K562 (cell line): ENCODE results near the gene MAPK8IP2. TPM values are rescaled to one million over a fixed set of nuclear protein-coding genes. Genes with fewer than 3 reads are reported as not detected.
A peak's percentile ranks its signal among the peaks of the same experiment; 100 is the strongest.

ENCODE experiments used
- ETS2 ChIP-seq: IDR thresholded peaks from 2 replicates; pipeline ENCODE4 v1.6.1; 2016; ENCODE audit warnings: borderline replicate concordance, missing genetic modification characterization, mild to moderate bottlenecking, moderate library complexity, missing compliant biosample characterization; ENCODE audit not compliant: poor library complexity, severe bottlenecking
- FOXK2 ChIP-seq, 2 experiments: fragments of 450-650 bp; IDR thresholded peaks in 1 of 2; conservative IDR thresholded peaks in 1 of 2; 2 replicates each; pipeline ENCODE4 v1.6.1; 2016; ENCODE audit warnings: low read depth in 2 of 2, mild to moderate bottlenecking in 1 of 2
- GATAD2B ChIP-seq: fragments of 450-650 bp; IDR thresholded peaks from 2 replicates; pipeline ENCODE4 v1.6.1; 2017; ENCODE audit warnings: mild to moderate bottlenecking, borderline replicate concordance
- GTF2F1 ChIP-seq: IDR thresholded peaks from 2 replicates; pipeline ENCODE4 v1.6.1; 2011; ENCODE audit warnings: low read depth, low read length, improper control_type of control experiment
- ILF3 ChIP-seq: fragments of 450-650 bp; IDR thresholded peaks from 2 replicates; pipeline ENCODE4 v1.6.1; 2018; ENCODE audit warnings: antibody characterized with exemption, mild to moderate bottlenecking, moderate library complexity, borderline replicate concordance
- ILK ChIP-seq: fragments of 450-650 bp; IDR thresholded peaks from 2 replicates; pipeline ENCODE4 v1.6.1; 2016; ENCODE audit warnings: missing genetic modification characterization, low read depth, mild to moderate bottlenecking, missing compliant biosample characterization, moderate library complexity, borderline replicate concordance
- LCOR ChIP-seq: sonication (generic); formaldehyde crosslinking; IDR thresholded peaks from 2 replicates; pipeline ENCODE4 v1.8.0; 2022; ENCODE audit warnings: mild to moderate bottlenecking, missing genetic modification reagents
- NFYB ChIP-seq: IDR thresholded peaks from 2 replicates; pipeline ENCODE4 v1.6.1; 2011; ENCODE audit warnings: mild to moderate bottlenecking, moderate library complexity; ENCODE audit not compliant: insufficient read length; ENCODE audit errors: extremely low read depth
- PPARD ChIP-seq: fragments of 250-450 bp; sonication (Bioruptor Pico); IDR thresholded peaks from 2 replicates; pipeline ENCODE4 v1.8.0; 2022; ENCODE audit warnings: inconsistent platforms, mild to moderate bottlenecking, moderate library complexity
- PTTG1 ChIP-seq: fragments of 450-650 bp; IDR thresholded peaks from 2 replicates; pipeline ENCODE4 v1.6.1; 2016; ENCODE audit warnings: low read depth, mild to moderate bottlenecking, missing genetic modification characterization, missing compliant biosample characterization
- RHOXF2B ChIP-seq: fragments of 250-450 bp; sonication (Bioruptor Pico); conservative IDR thresholded peaks from 2 replicates; pipeline ENCODE4 v1.5.1; 2021
- TFAM ChIP-seq: fragments of 250-450 bp; sonication (Bioruptor Pico); conservative IDR thresholded peaks from 2 replicates; pipeline ENCODE4 v1.5.0; 2021; ENCODE audit warnings: mild to moderate bottlenecking, moderate library complexity
- ZSCAN29 ChIP-seq: fragments of 450-650 bp; IDR thresholded peaks from 2 replicates; pipeline ENCODE4 v1.6.1; 2017
- polyA plus RNA-seq, 8 experiments: library from polyadenylated mRNA; depleted of rRNA in 4 of 8; stranded (reverse) in 5 of 8; unstranded in 3 of 8; fragments of >200 nt; fragmentation: Nextera tagmentation in 2 of 8; fragmentation: Illumina TruSeq in 1 of 8; extraction: Ambion mirVana in 2 of 8; extraction: Trizol in 1 of 8; gene quantifications; 2 replicates each; pipeline versions ENCODE4 v1.2.1 to v1.2.3, GENCODE V29; 2011 to 2014; ENCODE audit warnings: inconsistent platforms in 1 of 8, missing spikeins in 1 of 8
- total RNA-seq, 7 experiments: library from RNA; depleted of rRNA in 6 of 7; stranded (reverse); fragments of >200 nt in 6 of 7; fragmentation: Illumina TruSeq in 2 of 7; extraction: Trizol in 2 of 7; gene quantifications; 2 replicates each; pipeline versions ENCODE4 v1.2.1 to v1.2.3, GENCODE V29; 2011 to 2021; ENCODE audit warnings: low replicate concordance in 1 of 7
- TF ChIP-seq, protein P1 (sequence below): sonication (generic); formaldehyde crosslinking; IDR thresholded peaks from 2 replicates; pipeline ENCODE4 v1.8.0; 2023; ENCODE audit warnings: mild to moderate bottlenecking, missing genetic modification reagents
- TF ChIP-seq, protein P2 (sequence below): fragments of 450-650 bp; IDR thresholded peaks from 2 replicates; pipeline ENCODE4 v1.6.1; 2016; ENCODE audit warnings: antibody characterized with exemption
- TF ChIP-seq, protein P3 (sequence below): sonication (generic); formaldehyde crosslinking; IDR thresholded peaks from 2 replicates; pipeline ENCODE4 v1.9.0; 2022; ENCODE audit warnings: mild to moderate bottlenecking, missing genetic modification reagents
- TF ChIP-seq, protein P4 (sequence below): fragments of 200-400 bp; formaldehyde crosslinking; IDR thresholded peaks from 2 replicates; pipeline ENCODE4 v1.6.1; 2017; ENCODE audit warnings: mild to moderate bottlenecking, low read depth, low read length, moderate library complexity
- TF ChIP-seq, protein P5 (sequence below): fragments of 200-800 bp; sonication (Bioruptor generic); IDR thresholded peaks from 2 replicates; pipeline ENCODE4 v1.6.1; 2017; ENCODE audit warnings: missing genetic modification characterization, missing compliant biosample characterization
- TF ChIP-seq, protein P6 (sequence below): fragments of 450-650 bp; IDR thresholded peaks from 2 replicates; pipeline ENCODE4 v1.6.1; 2016; ENCODE audit warnings: mild to moderate bottlenecking

The MAPK8IP2 gene
- total and polyA plus RNA-seq, 9 of the 15 experiments (the other 6 are each of a cell fraction or from before 2014, with no cell fraction given), result 0.01 to 0.47 (median 0.07) TPM; not detected in 2

DNA sequence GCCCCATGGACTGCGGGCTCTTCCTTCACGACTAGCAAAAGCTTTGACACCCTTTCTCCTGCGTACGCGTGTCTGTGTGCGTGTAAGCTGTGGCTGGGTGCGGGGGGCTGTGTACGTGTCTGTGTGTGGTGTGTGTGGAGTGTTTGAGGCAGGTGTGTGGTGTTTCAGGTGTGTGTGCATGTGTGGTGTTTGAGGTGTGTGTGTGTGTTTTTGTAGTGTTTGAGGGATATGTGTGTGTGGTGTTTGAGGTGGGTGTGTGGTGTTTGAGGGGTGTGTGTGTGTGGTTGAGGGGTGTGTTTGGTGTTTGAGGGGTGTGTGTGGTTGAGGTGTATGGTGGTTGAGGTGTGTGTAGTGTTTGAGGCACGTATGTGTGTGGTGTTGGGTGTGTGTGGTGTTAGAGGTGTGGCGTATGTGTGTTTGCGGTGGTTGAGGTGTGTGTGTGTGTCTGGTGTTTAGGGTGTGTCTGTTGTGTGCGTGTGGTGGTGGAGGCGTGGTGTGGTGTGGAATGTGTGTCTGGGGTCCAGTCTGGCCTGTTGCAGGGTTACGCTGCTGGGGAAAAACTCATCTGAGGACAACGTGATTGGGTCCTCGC is 28.0 kb downstream of the MAPK8IP2 start (continued):
- TF ChIP-seq, protein P1, sequence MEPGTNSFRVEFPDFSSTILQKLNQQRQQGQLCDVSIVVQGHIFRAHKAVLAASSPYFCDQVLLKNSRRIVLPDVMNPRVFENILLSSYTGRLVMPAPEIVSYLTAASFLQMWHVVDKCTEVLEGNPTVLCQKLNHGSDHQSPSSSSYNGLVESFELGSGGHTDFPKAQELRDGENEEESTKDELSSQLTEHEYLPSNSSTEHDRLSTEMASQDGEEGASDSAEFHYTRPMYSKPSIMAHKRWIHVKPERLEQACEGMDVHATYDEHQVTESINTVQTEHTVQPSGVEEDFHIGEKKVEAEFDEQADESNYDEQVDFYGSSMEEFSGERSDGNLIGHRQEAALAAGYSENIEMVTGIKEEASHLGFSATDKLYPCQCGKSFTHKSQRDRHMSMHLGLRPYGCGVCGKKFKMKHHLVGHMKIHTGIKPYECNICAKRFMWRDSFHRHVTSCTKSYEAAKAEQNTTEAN (CRISPR knock-in tag), result no peak
- TF ChIP-seq LCOR (CRISPR knock-in tag), result no peak
- no peak for TF ChIP-seq ETS2
- no peak for TF ChIP-seq PPARD (CRISPR knock-in tag)
- no peak for TF ChIP-seq GTF2F1
- TF ChIP-seq GATAD2B, result no peak
- TF ChIP-seq TFAM (CRISPR knock-in tag), result no peak
- TF ChIP-seq, protein P2, sequence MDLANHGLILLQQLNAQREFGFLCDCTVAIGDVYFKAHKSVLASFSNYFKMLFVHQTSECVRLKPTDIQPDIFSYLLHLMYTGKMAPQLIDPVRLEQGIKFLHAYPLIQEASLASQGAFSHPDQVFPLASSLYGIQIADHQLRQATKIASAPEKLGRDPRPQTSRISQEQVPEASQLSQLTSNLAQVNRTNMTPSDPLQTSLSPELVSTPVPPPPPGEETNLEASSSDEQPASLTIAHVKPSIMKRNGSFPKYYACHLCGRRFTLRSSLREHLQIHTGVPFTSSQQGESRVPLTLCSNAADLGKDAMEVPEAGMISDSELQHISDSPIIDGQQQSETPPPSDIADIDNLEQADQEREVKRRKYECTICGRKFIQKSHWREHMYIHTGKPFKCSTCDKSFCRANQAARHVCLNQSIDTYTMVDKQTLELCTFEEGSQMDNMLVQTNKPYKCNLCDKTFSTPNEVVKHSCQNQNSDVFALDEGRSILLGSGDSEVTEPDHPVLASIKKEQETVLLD, result no peak
- TF ChIP-seq ILF3, result no peak
- no peak for TF ChIP-seq ZSCAN29
- TF ChIP-seq, protein P3, sequence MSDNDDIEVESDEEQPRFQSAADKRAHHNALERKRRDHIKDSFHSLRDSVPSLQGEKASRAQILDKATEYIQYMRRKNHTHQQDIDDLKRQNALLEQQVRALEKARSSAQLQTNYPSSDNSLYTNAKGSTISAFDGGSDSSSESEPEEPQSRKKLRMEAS (CRISPR knock-in tag), result peak; percentile 32; the same call in 1 of the 2 replicates
- TF ChIP-seq ILK (tag), result no peak
- TF ChIP-seq, protein P4, sequence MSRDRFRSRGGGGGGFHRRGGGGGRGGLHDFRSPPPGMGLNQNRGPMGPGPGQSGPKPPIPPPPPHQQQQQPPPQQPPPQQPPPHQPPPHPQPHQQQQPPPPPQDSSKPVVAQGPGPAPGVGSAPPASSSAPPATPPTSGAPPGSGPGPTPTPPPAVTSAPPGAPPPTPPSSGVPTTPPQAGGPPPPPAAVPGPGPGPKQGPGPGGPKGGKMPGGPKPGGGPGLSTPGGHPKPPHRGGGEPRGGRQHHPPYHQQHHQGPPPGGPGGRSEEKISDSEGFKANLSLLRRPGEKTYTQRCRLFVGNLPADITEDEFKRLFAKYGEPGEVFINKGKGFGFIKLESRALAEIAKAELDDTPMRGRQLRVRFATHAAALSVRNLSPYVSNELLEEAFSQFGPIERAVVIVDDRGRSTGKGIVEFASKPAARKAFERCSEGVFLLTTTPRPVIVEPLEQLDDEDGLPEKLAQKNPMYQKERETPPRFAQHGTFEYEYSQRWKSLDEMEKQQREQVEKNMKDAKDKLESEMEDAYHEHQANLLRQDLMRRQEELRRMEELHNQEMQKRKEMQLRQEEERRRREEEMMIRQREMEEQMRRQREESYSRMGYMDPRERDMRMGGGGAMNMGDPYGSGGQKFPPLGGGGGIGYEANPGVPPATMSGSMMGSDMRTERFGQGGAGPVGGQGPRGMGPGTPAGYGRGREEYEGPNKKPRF, result no peak
- TF ChIP-seq, protein P5, sequence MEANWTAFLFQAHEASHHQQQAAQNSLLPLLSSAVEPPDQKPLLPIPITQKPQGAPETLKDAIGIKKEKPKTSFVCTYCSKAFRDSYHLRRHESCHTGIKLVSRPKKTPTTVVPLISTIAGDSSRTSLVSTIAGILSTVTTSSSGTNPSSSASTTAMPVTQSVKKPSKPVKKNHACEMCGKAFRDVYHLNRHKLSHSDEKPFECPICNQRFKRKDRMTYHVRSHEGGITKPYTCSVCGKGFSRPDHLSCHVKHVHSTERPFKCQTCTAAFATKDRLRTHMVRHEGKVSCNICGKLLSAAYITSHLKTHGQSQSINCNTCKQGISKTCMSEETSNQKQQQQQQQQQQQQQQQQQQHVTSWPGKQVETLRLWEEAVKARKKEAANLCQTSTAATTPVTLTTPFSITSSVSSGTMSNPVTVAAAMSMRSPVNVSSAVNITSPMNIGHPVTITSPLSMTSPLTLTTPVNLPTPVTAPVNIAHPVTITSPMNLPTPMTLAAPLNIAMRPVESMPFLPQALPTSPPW (CRISPR knock-in tag), result no peak
- TF ChIP-seq PTTG1 (tag), result no peak
- TF ChIP-seq, protein P6, sequence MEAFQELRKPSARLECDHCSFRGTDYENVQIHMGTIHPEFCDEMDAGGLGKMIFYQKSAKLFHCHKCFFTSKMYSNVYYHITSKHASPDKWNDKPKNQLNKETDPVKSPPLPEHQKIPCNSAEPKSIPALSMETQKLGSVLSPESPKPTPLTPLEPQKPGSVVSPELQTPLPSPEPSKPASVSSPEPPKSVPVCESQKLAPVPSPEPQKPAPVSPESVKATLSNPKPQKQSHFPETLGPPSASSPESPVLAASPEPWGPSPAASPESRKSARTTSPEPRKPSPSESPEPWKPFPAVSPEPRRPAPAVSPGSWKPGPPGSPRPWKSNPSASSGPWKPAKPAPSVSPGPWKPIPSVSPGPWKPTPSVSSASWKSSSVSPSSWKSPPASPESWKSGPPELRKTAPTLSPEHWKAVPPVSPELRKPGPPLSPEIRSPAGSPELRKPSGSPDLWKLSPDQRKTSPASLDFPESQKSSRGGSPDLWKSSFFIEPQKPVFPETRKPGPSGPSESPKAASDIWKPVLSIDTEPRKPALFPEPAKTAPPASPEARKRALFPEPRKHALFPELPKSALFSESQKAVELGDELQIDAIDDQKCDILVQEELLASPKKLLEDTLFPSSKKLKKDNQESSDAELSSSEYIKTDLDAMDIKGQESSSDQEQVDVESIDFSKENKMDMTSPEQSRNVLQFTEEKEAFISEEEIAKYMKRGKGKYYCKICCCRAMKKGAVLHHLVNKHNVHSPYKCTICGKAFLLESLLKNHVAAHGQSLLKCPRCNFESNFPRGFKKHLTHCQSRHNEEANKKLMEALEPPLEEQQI, result no peak
- no peak; a peak in 1 of 4 replicates for TF ChIP-seq FOXK2 (conservative IDR thresholded peaks at IDR 0.05 in 1 of 2, IDR thresholded peaks at IDR 0.05 in 1 of 2; ENCODE audit: low read depth in 2 of 2)
- TF ChIP-seq NFYB, result no peak
- no peak for TF ChIP-seq RHOXF2B (CRISPR knock-in tag)
